HEK293T (cell line): ENCODE results near the gene MIB2.
A peak's percentile ranks its signal among the peaks of the same experiment; 100 is the strongest.
"Not testable (repeated sequence)": the region's sequence is repeated elsewhere in the genome, so short reads cannot be mapped to it uniquely, and the experiment has no call there.

Experiments
- CTCF ChIA-PET: fragments of 350-600 bp; formaldehyde crosslinking; extraction: SDS; loops from one replicate; lab custom pipeline; 2021; ENCODE audit warnings: antibody characterized with exemption, inconsistent platforms; lab: Yijun Ruan, JAX
- POLR2A ChIA-PET: fragments of 350-600 bp; formaldehyde crosslinking; extraction: SDS; loops from one replicate; lab custom pipeline; 2020; ENCODE audit warnings: antibody characterized with exemption, inconsistent platforms; lab: Yijun Ruan, JAX
- DNase-seq: peaks from one replicate; pipeline ENCODE4 v3.0.0; 2012; ENCODE audit warnings: mixed read lengths; ENCODE audit errors: extremely low spot score
- ARNT ChIP-seq: fragments of 450-650 bp; IDR thresholded peaks from 2 replicates; pipeline ENCODE4 v1.6.1; 2017; ENCODE audit warnings: mild to moderate bottlenecking
- BHLHE40 ChIP-seq: fragments of 450-650 bp; IDR thresholded peaks from 2 replicates; pipeline ENCODE4 v1.6.1; 2016; ENCODE audit warnings: mild to moderate bottlenecking, moderate library complexity, borderline replicate concordance
- CTBP1 ChIP-seq: fragments of 450-650 bp; IDR thresholded peaks from 2 replicates; pipeline ENCODE4 v1.6.1; 2016; ENCODE audit warnings: borderline replicate concordance
- ELF4 ChIP-seq: fragments of 450-650 bp; IDR thresholded peaks from 2 replicates; pipeline ENCODE4 v1.6.1; 2017; ENCODE audit warnings: antibody characterized with exemption
- FOXA1 ChIP-seq: fragments of 450-650 bp; IDR thresholded peaks from 2 replicates; pipeline ENCODE4 v1.6.1; 2016; ENCODE audit warnings: mild to moderate bottlenecking
- FOXK2 ChIP-seq: fragments of 450-650 bp; IDR thresholded peaks from 2 replicates; pipeline ENCODE4 v1.6.1; 2016; ENCODE audit warnings: mild to moderate bottlenecking
- FOXM1 ChIP-seq: fragments of 450-650 bp; IDR thresholded peaks from 2 replicates; pipeline ENCODE4 v1.6.1; 2017; ENCODE audit warnings: mild to moderate bottlenecking, borderline replicate concordance
- HDGF ChIP-seq: fragments of 450-650 bp; IDR thresholded peaks from 2 replicates; pipeline ENCODE4 v1.6.1; 2017; ENCODE audit warnings: antibody characterized with exemption, borderline replicate concordance
- L3MBTL2 ChIP-seq: fragments of 450-650 bp; conservative IDR thresholded peaks from 2 replicates; pipeline ENCODE4 v1.6.1; 2016; ENCODE audit warnings: mild to moderate bottlenecking
- LEF1 ChIP-seq: fragments of 450-650 bp; IDR thresholded peaks from 2 replicates; pipeline ENCODE4 v1.6.1; 2017; ENCODE audit warnings: mild to moderate bottlenecking, borderline replicate concordance
- NFRKB ChIP-seq: fragments of 450-650 bp; IDR thresholded peaks from 2 replicates; pipeline ENCODE4 v1.6.1; 2016; ENCODE audit warnings: mild to moderate bottlenecking, moderate library complexity
- SP1 ChIP-seq: fragments of 450-650 bp; IDR thresholded peaks from 2 replicates; pipeline ENCODE4 v1.6.1; 2017
- SUZ12 ChIP-seq: fragments of 450-650 bp; IDR thresholded peaks from 2 replicates; pipeline ENCODE4 v1.6.1; 2016; ENCODE audit warnings: mild to moderate bottlenecking
- TARDBP ChIP-seq: fragments of 450-650 bp; IDR thresholded peaks from 2 replicates; pipeline ENCODE4 v1.6.1; 2016
- ZNF384 ChIP-seq: fragments of 450-650 bp; IDR thresholded peaks from 2 replicates; pipeline ENCODE4 v1.6.1; 2016
- TF ChIP-seq, protein P1 (sequence below): fragments of 450-650 bp; IDR thresholded peaks from 2 replicates; pipeline ENCODE4 v1.6.1; 2016

Gene MIB2

DNA sequence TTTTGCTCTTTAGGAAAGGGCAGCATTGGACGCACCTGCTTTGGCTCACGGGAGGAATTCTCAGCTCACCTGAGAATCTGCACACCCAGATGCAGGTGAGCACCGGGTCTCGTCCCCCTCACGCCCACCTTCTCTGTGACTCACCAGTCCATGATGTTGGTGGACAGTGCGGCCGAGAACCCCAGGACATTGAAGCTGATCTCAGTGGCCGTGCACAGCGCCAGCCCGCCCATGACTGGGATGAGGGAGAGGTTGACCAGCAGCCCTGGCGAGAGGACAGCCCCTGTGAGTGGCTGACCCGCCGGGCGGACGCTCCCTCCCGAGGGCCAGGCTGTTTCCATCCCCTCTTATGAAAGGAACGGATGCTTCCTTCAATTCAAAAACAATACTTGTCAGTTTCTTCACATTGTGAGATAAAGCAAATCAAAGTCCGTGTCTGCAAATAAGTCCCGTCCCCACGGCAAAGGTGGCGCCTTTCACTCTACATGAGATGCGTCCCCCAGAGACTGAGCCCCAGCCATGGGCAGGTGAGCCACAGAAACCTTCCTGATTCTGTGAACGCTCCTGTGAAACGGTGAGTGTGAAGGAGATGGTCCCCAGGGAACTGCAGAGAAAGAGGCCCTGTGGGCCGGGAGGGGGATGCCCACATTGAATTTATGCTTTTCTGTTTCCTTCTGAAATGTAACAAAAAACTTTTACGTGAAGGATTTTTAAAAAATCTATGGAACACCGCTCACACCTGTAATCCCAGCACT is 56.2 kb downstream of the MIB2 start:
- DNase-seq = peak; percentile 2
- no peak for TF ChIP-seq SP1
- TF ChIP-seq L3MBTL2 = no peak
- TF ChIP-seq FOXM1 = no peak
- TF ChIP-seq LEF1 = no peak
- no peak for TF ChIP-seq TARDBP
- TF ChIP-seq HDGF = no peak
- TF ChIP-seq BHLHE40 = no peak
- no peak for TF ChIP-seq FOXK2
- TF ChIP-seq FOXA1 = no peak
- TF ChIP-seq ELF4 = no peak
- no peak for TF ChIP-seq SUZ12
- TF ChIP-seq ARNT = no peak
- no peak for TF ChIP-seq CTBP1
- no peak for TF ChIP-seq NFRKB
- TF ChIP-seq, protein P1, sequence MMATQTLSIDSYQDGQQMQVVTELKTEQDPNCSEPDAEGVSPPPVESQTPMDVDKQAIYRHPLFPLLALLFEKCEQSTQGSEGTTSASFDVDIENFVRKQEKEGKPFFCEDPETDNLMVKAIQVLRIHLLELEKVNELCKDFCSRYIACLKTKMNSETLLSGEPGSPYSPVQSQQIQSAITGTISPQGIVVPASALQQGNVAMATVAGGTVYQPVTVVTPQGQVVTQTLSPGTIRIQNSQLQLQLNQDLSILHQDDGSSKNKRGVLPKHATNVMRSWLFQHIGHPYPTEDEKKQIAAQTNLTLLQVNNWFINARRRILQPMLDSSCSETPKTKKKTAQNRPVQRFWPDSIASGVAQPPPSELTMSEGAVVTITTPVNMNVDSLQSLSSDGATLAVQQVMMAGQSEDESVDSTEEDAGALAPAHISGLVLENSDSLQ = no peak
- TF ChIP-seq ZNF384 = no peak
- ChIA-PET POLR2A (no interaction called here), CTCF (no interaction called here)

DNA sequence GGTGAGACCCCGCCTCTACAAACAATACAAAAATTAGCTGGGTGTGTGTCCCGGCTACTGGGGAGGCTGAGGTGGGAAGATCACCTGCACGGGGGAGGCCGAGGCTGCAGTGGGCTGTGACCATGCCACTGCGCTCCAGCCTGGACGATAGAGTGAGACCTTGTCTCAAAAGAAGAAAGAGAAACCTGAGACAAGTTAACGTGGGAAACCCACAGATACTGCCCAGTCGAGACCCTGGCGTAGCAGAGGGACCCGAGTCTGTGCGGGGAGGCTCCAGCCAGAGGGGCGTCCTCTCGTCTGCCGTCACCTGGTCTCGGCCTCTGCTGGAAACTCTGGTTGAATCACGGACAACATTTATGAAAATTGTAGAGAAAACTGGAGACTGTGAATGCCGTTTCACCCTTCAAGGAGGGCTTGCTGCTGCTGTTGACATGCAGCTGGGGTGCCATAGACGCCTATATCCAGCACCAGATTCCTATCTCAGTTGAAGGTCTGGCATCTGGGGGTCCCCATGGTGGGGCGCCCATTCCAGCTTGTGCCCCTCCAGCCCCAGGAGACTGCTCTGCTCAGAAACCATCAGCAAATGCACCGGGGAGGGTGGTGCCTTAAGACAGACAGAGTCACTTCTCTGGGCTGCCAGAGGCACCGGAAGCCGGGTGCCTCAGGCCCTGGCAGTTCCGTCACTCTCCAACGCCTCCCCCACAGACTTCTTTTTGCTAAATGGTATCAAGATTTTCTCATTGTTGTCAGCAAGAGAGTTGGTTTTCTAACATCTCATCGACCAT is 57.1 kb downstream of the MIB2 start:
- DNase-seq = no peak
- CTCF ChIA-PET = no interaction called here
- TF ChIP-seq BHLHE40 (no peak), ZNF384 (no peak), ELF4 (no peak), FOXK2 (no peak), NFRKB (no peak), SUZ12 (no peak), L3MBTL2 (no peak), SP1 (no peak), ARNT (no peak)
- POLR2A ChIA-PET = no interaction called here

DNA sequence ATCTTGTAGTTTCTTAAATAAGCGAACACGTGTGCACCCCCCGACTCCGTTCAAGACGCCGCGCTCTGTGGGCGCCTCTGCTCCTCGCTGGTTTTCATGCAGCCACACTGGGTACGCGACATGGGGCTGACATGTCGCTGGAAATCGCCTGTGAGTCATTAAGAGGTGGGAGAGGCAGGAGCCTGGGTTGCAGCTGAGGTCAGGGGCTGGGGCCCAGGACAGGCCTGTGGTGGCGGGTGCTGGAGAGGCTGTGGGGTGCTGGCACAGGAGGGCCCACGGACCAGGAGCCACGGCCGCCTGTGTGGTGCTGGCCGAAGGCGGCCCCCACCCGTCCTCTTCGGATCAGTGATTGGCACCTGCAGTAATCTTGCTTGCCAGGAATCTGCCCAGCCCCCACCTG is 59.5 kb downstream of the MIB2 start:
- POLR2A ChIA-PET, DNase-seq, CTCF ChIA-PET: not testable (repeated sequence)

DNA sequence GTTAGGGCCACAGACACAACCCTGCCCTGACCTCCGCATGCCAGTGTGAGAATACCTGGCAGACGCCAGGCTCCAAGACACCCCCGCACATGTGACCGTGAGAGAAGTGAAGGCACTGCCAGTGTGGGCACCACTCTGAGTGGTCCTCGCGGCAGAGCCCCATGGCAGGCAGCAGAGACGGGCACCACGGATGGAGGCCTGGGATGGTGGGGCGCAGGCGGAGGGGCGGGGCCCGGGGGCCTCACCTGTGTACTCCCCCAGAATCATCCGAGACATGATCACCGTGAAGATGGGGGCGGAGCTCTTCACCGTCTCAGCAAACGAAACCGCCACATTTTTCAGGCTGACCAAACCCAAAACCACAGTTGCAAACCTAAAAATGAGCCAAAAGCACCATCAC is 59.9 kb downstream of the MIB2 start:
- DNase-seq, POLR2A ChIA-PET, CTCF ChIA-PET: not testable (repeated sequence)

DNA sequence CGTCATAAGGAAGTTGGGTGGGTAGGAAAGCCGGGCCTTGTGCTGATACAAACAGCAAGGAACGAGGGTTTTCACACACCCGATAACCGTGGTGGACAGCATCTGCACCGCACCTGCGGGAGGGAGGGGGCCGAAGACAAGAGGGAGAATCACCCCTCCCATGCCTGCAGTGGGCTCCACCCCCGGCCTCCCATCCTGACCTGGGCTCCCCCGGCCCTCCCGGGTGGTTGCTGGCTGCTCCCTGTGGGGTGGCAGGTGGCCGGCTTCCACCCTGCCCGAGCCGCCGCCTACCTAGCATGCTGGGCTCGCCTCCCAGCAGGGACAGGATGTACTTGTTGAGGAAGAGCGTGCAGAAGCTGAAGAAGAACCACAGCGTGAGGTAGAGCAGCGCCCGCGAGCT is 60.8 kb downstream of the MIB2 start:
- DNase-seq, POLR2A ChIA-PET, CTCF ChIA-PET: not testable (repeated sequence)

DNA sequence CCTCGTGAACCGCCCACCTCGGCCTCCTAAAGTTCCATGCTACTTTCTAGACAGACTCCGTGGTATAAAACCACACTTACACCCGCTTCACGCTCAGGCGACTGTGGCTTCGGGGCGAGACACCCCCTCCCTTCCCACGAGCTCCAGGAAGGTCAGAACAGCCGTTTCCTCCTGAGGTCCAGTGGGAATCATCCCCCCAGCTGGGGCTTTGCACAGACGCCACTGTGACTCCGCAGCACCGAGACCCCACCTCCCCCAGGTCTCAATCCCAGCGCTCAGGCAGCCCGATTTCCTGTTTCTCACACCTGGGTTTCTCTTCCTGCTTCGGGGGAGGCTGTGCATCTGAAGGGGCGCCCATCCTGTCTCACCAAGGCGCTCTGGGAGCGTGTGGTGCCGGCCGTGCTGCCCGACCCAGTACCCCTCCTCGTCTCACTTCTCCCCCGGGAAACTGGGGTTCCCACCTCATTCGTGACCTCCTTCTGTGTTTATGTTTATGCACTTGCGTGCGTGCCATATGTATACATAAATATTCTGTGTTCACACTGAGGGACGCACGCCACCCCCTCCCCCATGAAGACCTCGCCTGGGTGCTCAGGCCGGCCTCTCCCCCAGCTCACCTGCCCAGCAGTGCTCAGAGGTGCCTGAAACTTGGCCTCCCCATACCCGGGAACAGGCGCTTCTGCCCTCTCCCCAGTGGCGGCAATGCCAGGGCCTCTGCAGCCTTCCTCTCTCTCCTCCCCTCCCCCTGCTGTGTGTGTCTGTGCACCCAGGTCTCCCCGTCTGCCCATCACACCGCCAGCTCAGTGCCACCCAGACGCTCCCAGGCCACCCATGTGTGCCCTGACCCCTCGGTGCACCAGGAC is 62.6 kb downstream of the MIB2 start:
- no peak for TF ChIP-seq HDGF
- no peak for TF ChIP-seq LEF1
- no peak for TF ChIP-seq SUZ12
- POLR2A ChIA-PET = no interaction called here
- CTCF ChIA-PET = interaction anchor here (1.5 kb wide), 1 partner anchor 12 kb away, joined by 3 read pairs; no protein-coding TSS in a partner anchor
- DNase-seq = no peak

DNA sequence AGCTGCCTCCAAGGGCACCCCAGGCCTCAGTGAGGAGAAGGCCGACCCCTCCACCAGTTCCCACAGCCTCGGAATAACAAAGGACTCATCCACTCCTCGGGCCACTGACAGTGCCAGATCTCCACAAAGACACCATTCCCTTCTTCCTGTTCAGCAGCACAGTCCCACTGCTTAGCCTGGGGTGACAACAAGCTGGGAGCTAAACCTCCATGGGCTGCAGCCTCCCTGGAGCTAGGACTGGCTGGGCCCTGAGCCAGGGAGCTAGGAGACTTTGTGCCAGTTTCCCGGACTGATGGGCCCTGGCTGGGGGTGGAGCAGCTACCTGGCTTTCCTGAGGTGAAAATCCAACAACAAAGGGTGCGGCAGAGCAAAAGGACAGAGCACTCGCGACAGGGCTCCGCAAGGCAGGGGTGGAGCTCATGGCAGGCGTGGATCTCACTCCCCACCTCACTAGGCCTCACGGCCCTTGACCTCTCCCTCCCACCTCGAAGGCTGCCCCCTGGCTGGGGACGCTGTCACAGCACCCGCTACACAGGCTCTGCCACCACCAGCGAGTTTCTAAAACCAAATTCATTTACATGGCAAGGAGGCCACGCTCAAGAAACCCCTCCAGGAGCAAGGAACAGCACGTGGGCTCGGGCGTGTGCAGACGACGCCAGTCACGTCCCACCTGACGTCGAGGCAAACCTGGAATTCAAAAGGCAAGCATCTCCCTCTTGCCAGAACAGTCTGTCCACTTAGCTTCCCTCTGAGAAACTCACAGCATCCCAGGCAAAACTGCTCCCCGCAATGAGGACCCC is 63.5 kb downstream of the MIB2 start:
- TF ChIP-seq HDGF (no peak), FOXA1 (no peak), FOXK2 (no peak), CTBP1 (no peak), NFRKB (no peak), BHLHE40 (no peak), ZNF384 (no peak), L3MBTL2 (no peak), SP1 (no peak), SUZ12 (no peak), FOXM1 (no peak), TARDBP (no peak), LEF1 (no peak), ELF4 (no peak), ARNT (no peak)
- TF ChIP-seq, protein P1 = no peak
- POLR2A ChIA-PET = no interaction called here
- CTCF ChIA-PET = interaction anchor here (1.5 kb wide), 1 partner anchor 13 kb away, joined by 3 read pairs; no protein-coding TSS in a partner anchor
- DNase-seq = no peak
